HG03039 (cell line): ENCODE data around the gene NLRC4.
"Not testable (repeated sequence)": the region's sequence is repeated elsewhere in the genome, so short reads cannot be mapped to it uniquely, and the experiment has no call there.

ENCODE experiments used
- ATAC-seq: cut with Tn5 transposase; IDR thresholded peaks from one replicate; pipeline ENCODE4 v1.9.1; 2021; ENCODE audit warnings: mild to moderate bottlenecking, moderate library complexity; ENCODE audit not compliant: unreplicated experiment

NLRC4 gene, protein sequence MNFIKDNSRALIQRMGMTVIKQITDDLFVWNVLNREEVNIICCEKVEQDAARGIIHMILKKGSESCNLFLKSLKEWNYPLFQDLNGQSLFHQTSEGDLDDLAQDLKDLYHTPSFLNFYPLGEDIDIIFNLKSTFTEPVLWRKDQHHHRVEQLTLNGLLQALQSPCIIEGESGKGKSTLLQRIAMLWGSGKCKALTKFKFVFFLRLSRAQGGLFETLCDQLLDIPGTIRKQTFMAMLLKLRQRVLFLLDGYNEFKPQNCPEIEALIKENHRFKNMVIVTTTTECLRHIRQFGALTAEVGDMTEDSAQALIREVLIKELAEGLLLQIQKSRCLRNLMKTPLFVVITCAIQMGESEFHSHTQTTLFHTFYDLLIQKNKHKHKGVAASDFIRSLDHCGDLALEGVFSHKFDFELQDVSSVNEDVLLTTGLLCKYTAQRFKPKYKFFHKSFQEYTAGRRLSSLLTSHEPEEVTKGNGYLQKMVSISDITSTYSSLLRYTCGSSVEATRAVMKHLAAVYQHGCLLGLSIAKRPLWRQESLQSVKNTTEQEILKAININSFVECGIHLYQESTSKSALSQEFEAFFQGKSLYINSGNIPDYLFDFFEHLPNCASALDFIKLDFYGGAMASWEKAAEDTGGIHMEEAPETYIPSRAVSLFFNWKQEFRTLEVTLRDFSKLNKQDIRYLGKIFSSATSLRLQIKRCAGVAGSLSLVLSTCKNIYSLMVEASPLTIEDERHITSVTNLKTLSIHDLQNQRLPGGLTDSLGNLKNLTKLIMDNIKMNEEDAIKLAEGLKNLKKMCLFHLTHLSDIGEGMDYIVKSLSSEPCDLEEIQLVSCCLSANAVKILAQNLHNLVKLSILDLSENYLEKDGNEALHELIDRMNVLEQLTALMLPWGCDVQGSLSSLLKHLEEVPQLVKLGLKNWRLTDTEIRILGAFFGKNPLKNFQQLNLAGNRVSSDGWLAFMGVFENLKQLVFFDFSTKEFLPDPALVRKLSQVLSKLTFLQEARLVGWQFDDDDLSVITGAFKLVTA

DNA sequence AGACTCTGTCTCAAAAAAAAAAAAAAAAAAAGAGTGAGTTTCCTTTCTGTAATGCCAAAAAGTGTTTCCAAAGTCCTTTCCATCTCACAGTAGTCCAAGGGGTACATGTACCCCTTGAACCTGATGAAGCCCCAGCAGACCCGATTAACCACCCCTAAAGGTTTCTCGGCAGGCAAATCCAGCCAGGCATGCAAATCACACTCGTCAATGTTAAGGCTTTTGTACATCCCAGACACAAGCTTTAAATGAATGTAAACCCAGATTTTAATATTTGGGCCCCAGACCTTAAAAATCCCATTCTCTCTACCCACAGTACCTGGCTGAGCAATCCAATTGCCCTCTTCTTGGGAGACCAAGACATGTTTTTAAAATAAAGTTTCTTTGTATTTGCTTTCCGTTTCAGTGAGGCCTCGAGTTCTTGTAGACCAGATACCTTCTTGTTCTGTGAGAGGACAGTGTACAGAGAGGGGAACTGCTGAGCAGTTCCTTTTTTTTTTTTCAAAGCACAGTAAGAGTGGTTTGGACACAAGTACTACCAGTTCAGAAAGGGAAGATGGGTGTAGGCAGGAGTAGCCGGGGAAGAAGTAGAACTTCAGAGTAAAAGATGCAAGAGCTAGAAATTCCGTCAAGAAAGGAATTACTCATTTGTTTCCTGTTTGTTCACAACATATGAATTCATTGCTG, at the start of gene NLRC4:
Gene NLRC4 (minus strand): TSS at position 465 of the 684 bp plus-strand sequence. CDS start 8,111 bp downstream, outside the sequence.
- ATAC-seq, result peak; percentile 83

DNA sequence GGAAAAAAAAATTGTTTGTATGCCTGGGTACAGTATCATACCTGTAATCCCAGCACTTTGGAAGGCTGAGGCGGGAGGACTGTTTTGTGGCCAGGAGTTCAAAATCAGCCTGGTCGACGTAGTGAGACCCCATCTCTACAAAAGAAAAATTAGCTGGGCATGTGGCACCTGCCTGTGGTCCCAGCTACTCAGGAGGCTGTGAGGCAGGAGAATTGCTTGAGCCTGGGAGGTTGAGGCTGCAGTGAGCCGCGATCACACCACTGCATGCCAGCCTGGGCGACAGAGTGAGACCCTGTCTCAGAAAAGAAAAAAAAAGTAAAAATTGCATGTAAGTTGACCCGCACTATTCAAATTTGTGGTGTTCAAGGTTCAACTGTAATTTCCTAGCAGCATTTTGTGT, 45.9 kb upstream of the NLRC4 start:
- no peak for ATAC-seq

DNA sequence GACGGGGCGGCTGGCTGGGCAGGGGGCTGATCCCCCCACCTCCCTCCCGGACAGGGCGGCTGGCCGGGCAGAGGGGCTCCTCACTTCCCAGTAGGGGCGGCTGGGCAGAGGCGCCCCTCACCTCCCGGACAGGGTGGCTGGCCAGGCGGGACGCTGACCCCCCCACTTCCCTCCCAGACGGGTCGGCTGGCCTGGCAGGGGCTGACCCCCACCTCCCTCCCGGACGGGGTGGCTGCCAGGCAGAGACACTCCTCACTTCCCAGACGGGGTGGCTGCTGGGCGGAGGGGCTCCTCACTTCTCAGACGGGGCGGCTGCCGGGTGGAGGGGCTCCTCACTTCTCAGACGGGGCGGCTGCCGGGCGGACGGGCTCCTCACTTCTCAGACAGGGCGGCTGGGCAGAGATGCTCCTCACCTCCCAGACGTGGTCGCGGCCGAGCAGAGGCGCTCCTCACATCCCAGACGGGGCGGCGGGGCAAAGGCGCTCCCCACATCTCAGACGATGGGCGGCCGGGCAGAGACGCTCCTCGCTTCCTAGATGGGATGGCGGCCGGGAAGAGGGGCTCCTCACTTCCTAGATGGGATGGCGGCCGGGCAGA, 29.4 kb upstream of the NLRC4 start:
- not testable (repeated sequence) for ATAC-seq

DNA sequence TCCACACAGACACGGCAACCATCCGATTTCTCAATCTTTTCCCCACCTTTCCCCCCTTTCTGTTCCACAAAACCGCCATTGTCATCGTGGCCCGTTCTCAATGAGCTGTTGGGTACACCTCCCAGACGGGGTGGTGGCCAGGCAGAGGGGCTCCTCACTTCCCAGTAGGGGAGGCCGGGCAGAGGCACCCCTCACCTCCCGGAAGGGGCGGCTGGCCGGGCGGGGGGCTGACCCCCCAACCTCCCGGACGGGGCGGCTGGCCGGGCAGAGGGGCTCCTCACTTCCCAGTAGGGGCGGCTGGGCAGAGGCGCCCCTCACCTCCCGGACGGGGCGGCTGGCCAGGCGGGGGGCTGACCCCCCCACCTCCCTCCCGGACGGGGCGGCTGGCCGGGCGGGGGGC, 28.8 kb upstream of the NLRC4 start:
- ATAC-seq, result not testable (repeated sequence)

DNA sequence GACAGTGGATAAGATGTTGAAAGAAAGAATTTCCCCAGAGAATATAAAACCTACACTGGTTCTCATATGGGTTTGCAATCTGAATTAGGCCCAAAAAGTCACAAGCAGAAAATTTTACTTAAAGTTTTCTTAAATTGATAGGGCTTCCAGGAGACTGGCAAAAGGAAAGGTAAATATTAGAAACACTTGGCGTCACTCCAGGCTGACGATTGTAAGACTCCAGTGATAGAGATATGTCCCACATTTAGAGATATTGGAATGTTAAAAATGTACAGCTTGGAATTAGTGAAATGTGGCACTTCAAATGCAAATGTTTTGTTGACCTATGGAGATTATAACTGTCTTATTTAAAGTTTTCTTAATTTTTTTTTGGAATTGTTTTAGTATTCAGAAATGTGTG, 27.1 kb upstream of the NLRC4 start:
- ATAC-seq, result no peak

DNA sequence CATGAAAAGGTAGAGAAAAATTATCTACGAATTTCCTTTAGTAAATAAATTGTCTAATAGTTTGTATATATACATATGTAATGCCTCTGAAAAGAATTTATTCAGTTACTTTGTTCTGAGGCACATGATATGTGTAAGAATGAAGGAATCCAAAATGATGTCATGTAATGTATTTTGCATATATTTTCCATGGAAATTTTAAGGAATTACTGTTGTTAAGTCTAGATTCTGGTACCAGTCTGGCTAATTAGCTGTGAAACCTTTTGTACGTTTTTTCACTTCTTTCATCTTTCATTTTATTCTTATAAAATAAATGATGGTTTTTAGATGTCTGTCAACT, 25.3 kb upstream of the NLRC4 start:
- no peak for ATAC-seq

DNA sequence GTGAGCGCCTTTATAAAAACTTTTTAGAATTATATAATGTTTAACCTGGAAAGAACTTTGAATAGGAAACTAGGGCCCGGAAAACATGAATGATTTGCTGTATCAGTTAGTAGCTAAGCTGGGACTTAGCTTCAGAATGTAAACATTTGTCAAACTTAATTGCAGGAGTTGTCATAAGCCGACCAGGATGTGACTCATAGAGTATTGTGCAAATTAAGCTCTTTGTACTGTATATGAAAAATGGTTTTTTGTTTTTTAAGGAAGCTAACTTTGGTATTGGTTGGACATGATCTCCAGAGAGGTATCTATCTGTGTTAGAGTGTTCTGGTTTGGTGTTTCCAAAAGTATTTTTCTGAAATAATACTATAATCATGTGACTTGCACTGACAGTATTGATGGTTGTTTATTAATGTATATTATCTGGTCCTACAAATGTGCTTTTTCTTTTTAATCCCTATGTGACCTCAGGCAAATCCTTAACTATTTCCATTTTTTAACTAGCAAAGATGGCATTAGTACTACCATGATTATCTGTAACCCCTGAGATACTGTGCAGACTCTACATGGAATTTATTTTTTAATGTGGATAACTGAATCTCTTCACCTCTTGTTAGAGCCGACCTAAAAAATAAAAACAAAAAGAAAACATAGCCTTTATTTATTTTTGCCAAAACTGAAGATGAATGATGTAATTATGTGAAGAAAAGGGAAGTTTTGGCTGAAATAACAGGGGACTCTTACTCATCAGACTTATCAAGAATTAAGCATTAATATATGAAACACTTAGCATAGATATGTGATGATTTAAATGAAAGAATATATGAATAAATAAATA, 24.7 kb upstream of the NLRC4 start:
- ATAC-seq, result no peak

DNA sequence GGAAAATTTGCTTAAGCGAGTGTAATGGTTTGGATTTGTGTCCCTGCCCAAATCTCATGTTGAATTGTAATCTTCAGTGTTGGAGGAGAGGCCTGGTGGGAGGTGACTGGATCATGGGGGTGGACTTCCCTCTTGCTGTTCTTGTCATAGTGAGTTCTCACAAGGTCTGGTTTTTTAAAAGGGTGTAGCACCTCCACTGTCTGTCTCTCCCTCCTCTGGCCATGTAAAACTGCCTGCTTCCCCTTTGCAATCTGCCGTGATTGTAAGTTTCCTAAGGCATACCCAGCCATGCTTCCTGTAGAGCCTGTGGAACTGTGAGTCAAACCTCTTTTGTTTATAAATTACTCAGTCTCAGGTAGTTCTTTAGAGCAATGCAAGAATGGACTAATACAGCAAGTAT, 19.6 kb upstream of the NLRC4 start:
- no peak for ATAC-seq

DNA sequence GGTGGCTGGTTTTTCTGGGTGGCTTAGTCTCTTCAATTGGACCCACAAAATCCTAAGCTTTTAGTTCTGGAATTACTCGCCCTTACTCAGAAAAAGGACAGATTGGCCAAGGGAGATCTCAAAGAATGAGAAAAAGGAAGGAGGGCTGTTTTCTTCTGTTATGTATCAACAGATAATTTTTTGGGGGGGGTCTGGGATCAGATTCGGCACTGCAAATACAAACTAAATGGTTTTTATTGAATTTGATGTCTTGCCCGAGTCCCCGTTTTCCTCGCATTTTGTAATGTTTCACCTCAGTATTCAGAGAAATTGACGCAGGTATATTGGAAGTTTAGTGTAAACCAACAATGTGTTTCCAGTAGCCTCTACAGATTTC, 13.8 kb upstream of the NLRC4 start:
- ATAC-seq, result no peak

DNA sequence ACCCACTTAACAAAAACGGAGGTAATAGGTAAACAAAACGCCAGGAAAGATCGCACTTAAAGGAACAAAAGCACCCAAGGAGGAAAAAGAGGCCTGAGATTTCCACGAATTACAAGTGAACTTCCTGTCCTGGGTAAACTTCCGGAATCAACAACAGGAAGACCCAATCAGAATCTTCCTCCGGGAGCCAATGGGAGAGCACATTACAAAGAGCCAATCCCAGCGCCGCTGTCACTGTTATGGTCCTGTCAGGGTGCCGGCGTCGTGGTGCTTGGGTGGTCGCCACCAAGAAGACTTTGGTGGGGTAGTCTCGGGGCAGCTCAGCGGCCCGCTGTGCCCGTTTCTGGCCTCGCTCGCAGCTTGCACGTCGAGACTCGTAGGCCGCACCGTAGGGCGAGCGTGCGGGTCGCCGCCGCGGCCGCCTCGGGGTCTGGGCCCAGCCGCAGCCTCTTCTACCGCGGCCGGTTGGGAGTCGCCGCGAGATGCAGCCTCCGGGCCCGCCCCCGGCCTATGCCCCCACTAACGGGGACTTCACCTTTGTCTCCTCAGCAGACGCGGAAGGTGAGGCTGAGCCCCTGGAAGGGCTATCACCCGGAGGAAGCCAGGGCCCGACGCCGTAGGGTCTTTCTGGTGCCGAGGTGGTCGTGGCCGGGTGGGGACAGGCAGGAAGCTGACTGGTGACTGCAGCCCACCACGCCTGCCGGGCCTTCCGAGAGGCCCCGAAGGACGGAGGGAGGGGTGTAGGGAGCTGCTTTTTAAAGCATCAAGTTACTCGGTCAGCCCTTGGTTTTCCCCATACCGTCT, 13.2 kb upstream of the NLRC4 start, which contains the start of gene YIPF4:
Gene YIPF4 (plus strand): TSS at position 231 of the 804 bp plus-strand sequence. CDS start 252 bp downstream, at position 483.
- peak; percentile 96 for ATAC-seq

DNA sequence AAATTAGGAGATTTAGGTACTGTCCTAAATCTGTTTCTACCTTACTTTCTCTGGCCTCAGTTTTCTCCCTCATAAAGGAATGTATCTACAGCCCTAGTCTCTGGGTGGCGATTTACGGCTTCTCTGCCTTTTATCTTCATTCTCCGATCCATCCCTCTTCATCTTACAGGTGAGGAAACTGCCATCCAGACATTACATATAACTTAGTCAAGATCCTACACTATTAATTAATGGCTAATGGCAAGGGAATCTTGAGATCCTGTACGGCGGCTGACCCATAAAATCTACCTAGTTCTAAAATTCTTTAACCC, 12.6 kb upstream of the NLRC4 start:
- ATAC-seq, result no peak

DNA sequence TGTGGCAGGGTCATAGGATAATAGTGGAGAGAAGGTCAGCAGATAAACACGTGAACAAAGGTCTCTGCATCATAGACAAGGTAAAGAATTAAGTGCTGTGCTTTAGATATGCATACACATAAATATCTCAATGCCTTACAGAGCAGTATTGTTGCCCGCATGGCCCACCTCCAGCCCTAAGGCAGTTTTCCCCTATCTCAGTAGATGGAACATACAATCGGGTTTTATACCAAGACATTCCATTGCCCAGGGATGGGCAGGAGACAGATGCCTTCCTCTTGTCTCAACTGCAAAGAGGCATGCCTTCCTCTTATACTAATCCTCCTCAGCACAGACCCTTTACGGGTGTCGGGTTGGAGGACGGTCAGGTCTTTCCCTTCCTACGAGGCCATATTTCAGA, 11.1 kb upstream of the NLRC4 start:
- not testable (repeated sequence) for ATAC-seq

DNA sequence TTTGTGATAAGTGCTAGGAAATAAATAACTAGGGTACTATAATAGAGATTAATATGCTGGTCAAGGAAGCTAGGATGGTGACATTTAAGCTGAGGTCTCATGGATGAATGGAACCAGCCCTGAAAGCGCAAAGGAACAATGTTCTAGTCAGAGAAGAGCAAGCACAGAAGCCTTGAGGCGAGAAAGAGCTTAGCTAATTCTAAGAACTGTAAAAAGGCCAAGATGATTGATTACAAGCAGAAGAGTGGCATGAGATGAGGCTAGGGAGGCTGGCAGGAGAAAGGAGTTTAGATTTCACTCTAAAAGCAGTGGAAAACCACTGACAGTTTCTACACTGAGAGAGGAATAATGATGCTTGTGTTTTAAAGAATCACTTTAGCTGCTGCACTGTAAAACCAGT, 9.6 kb upstream of the NLRC4 start:
- no peak for ATAC-seq

DNA sequence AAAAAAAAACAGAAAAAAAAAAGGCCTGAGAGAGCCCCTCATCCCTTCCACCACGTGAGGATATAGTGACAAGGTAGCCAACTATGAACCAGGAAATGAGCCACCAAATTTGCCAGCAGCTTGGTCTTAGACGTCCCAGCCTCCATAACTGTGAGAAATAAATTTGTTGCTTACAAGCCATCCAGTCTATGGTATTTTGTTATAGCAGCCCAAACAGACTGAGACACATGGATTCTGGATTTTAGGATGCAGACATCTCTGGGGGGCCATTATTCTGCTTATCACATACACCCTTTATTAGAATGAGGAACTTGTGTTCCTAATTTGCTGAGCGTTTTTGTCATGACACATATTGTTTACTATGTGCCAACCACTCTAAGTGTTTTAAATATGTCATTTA, 7.6 kb upstream of the NLRC4 start:
- ATAC-seq, result no peak

DNA sequence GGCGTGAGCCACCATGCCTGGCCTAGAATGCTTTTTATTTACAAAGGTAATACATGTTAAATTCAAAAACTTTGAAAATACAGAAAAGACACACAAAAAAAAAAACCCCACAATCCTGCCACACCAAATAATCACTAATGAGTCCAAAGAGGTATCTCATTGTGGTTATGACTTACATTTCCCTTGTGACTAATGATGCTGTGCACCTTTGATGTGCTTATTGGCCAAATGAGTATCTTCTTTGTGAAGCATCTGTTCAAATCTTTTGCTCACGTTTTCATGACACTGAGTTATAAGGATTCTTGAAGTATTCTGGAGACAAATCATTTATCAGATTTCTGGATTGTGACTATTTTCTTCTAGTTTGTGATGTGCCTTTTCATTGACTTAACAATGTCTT, 6.4 kb upstream of the NLRC4 start:
- no peak for ATAC-seq

DNA sequence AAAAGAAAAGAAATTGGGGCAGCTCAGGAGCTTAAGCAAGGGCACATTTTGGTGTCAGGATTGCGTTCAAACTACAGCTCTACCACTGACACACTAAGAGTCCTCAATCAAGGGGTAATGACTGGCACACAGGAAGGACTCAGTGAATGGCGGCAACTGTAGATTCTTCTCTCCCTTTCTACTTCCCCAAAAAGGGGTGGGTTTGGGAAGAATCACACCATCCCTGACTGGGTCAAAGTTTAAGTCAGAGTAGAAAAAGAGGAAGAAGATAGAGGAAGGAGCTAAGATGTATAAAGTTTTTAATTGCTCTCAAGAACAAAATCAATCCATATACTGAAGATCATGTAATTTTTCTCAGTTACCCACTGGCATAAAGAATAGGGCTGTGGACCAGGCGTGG, 2.6 kb downstream of the NLRC4 start:
- ATAC-seq, result no peak

DNA sequence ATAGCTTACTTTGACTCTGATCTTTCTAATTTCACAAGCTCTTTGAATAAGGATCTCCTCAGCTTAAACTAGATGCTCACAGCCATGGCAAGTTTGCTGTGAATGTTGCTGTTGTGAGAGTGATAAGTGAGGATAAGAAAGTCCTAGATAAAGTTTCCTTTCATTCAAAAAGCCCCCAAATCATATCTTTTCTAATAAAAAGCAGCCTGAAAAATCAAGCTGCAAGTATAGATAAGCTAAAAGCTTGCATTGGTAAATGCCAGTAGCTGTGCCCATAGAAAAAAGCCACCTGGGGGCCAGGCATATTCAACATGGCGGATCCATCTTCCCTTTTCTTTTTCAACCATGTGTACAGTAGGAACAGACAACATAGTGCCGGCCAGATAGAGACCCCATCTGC, 4.3 kb downstream of the NLRC4 start:
- ATAC-seq, result no peak

DNA sequence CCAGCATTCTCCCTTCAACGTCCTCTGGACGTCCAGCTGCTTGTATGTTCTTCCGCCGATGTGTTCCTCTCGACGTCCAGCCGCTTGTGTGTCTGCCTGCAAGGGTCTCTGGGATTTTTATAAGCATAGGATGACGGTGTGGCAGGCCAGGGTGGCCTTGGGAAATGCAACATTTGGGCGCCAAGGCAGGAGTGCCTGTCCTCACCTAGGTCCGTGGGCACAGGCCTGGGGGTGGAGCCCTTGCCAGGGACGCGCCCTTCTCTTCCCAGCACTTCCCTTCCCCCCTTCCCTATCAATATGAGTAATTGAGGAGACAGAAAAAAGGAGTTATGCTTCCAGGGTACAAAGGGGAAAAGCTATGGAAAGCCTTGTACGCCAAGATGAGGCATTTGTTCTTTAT, 6.4 kb downstream of the NLRC4 start:
- no peak for ATAC-seq

DNA sequence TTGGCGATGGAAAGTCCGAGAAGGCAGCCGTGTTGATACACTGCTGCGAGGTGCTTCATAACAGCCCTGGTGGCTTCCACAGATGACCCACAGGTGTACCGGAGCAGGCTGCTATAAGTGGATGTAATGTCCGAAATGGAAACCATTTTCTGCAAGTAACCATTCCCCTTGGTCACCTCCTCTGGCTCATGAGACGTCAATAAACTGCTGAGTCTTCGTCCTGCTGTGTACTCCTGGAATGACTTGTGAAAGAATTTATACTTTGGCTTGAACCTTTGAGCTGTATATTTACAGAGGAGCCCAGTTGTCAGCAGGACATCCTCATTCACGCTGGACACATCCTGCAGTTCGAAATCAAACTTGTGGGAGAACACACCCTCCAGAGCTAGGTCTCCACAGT, 14.4 kb downstream of the NLRC4 start:
- no peak for ATAC-seq
